SU-DHL-6 (cell line): ENCODE results near the gene MAP7D2.

Source experiments
- EZH2phosphoT487 ChIP-seq: fragments of 200-600 bp; sonication (generic), shearing (Covaris generic); conservative IDR thresholded peaks from 2 replicates; pipeline ENCODE4 v1.6.1; 2018; ENCODE audit warnings: mild to moderate bottlenecking, antibody characterized with exemption, low read length, moderate library complexity, mixed read lengths
- TF ChIP-seq, protein P1 (sequence below): fragments of 200-600 bp; sonication (generic); IDR thresholded peaks from one replicate; pipeline ENCODE4 v1.5.1; 2017; ENCODE audit warnings: antibody characterized with exemption, mild to moderate bottlenecking, low read length, moderate library complexity; ENCODE audit not compliant: insufficient read depth, poor library complexity, severe bottlenecking

DNA sequence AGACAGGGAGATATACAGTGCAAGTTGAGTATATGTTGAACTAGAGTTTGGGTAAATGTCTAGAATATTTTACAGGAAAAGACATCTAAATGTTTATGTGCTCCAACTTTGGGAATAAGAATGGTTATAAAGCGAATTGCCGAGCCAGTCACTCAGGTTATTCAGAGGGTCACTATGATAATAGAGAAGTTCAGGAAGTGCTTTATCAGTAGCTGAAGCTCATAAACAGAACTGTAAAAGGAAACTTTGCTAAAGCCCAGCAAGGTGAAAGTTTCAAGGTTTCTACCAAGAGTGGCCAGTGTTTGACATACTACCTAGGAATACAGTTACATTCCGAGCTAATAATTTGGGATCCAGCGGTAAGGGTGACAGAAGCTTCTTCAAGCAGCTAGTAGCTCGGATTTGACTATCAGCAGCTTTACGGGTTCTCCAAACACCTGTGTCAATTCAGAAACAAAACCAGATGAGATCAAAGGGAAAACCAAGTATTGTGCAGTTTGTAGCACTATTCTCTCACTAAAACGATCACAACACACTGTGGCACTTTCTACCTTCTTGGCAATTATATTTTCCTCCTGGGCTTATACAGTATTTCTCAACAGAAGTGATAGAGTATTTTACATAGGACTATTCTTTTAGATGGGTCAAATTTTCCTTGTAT lies 108.6 kb downstream of the MAP7D2 start:
- TF ChIP-seq, protein P1, sequence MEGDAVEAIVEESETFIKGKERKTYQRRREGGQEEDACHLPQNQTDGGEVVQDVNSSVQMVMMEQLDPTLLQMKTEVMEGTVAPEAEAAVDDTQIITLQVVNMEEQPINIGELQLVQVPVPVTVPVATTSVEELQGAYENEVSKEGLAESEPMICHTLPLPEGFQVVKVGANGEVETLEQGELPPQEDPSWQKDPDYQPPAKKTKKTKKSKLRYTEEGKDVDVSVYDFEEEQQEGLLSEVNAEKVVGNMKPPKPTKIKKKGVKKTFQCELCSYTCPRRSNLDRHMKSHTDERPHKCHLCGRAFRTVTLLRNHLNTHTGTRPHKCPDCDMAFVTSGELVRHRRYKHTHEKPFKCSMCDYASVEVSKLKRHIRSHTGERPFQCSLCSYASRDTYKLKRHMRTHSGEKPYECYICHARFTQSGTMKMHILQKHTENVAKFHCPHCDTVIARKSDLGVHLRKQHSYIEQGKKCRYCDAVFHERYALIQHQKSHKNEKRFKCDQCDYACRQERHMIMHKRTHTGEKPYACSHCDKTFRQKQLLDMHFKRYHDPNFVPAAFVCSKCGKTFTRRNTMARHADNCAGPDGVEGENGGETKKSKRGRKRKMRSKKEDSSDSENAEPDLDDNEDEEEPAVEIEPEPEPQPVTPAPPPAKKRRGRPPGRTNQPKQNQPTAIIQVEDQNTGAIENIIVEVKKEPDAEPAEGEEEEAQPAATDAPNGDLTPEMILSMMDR: no peak
- TF ChIP-seq EZH2phosphoT487: no peak
